Peyer's patch (tissue), 4 donors: ENCODE results near the gene ST8SIA5.

ENCODE experiments used
- CTCF ChIP-seq, 6 experiments: fragments of 450-650 bp in 4 of 6; fragments of 200-600 bp in 2 of 6; sonication (generic) in 1 of 6; IDR thresholded peaks; one replicate each; pipeline ENCODE4 v1.5.1; 2017 to 2019; ENCODE audit warnings: antibody characterized with exemption in 6 of 6, mild to moderate bottlenecking in 3 of 6, moderate library complexity in 1 of 6
- POLR2A ChIP-seq, 2 donors: fragments of 450-650 bp; IDR thresholded peaks; one replicate each; pipeline ENCODE4 v1.5.1; 2017; ENCODE audit warnings: antibody characterized with exemption in 2 of 2, mild to moderate bottlenecking in 2 of 2, moderate library complexity in 2 of 2

- TF ChIP-seq CTCF (IDR thresholded peaks at IDR 0.05): no peak
- no peak for TF ChIP-seq POLR2A (IDR thresholded peaks at IDR 0.05)
Measured at GRCh38 chr18:46794607-46795006, 37.8 kb upstream of the ST8SIA5 start.
